ENCODE measurements around the gene TTLL13.
"Not testable (repeated sequence)": the region's sequence is repeated elsewhere in the genome, so short reads cannot be mapped to it uniquely, and the experiment has no call there.

The TTLL13 gene

DNA sequence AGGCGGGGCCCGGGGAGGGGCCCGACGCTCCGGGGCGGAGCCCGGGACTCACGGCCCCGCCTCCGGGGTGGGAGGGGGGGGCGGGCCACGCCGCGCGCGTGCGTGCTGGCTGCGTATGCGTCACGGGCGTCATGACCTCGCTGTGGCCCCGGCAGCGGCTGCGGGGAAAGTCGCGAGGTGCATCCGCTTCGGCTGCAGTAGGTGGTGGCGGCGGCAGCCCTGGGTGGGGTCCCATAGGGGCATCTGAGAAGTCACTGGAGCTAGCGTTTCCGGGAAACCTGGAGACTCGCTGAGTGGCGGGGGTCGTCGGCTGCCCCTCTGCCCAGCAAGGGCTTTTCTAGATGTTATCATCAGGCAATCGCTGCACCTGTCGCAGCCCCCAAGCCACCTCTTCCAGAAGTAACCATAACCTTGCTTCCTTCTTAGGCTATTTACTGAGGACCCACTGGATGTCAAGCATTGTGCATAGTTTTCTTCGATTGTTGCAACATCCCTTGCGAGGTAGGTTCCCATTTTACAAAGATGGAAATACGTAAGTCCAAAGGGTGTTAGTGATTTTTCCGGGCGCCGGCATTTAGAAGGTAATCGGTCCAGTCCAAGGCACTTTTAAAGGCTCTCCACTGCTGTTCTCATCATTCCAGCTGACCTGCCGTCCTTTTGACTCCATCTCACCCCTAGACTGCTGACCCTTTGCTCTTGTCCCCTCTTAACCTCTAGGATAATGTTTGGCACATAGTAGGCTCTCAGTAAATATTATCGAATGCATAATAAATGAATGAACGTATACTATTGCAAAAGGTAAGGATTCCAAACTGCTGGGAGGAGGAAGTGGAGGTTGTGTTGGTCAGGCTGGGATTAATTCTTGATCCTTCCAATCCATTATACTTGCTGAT lies 15.0 kb upstream of the TTLL13 start, which contains the start of gene GDPGP1:
GDPGP1 (plus strand) TSS at position 114 of the 893 bp plus-strand sequence. CDS start 6,700 bp downstream, outside the sequence.
- peak in 2 of 3 experiments; percentile 61 to 94 for DNase-seq

DNA sequence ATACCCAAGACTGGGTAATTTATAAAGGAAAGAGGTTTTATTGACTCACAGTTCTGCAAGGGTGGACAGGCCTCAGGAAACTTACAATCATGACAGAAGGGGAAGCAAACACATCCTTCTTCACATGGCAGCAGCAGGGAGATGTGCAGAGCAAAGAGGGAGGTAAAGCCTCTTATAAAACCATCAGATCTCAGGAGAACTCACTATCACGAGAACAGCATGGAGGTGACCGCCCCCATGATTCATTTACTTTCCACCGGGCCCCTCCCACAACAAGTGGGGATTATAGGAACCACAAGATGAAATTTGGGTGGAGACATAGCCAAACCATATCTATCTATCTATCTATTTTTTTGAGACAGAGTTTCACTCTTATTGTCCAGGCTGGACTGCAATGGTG lies 10.0 kb upstream of the TTLL13 start:
- DNase-seq, result no peak

DNA sequence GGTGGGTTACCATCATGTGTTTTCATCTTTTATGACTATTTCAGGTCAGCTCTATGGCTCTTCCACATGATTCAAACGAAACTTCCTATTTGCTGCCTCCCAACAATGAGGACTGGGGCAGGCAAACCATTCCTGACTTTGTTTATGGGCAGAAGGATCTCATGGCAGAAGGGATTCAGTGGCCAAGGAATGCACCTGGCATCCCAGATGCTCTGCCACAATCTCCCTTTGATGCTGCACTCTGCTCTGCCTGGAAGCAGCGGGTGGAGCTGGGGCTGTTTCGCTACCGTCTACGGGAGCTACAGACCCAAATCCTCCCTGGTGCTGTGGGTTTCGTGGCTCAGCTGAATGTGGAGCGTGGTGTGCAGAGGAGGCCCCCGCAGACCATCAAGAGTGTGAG lies 8.5 kb upstream of the TTLL13 start:
- no peak for DNase-seq

DNA sequence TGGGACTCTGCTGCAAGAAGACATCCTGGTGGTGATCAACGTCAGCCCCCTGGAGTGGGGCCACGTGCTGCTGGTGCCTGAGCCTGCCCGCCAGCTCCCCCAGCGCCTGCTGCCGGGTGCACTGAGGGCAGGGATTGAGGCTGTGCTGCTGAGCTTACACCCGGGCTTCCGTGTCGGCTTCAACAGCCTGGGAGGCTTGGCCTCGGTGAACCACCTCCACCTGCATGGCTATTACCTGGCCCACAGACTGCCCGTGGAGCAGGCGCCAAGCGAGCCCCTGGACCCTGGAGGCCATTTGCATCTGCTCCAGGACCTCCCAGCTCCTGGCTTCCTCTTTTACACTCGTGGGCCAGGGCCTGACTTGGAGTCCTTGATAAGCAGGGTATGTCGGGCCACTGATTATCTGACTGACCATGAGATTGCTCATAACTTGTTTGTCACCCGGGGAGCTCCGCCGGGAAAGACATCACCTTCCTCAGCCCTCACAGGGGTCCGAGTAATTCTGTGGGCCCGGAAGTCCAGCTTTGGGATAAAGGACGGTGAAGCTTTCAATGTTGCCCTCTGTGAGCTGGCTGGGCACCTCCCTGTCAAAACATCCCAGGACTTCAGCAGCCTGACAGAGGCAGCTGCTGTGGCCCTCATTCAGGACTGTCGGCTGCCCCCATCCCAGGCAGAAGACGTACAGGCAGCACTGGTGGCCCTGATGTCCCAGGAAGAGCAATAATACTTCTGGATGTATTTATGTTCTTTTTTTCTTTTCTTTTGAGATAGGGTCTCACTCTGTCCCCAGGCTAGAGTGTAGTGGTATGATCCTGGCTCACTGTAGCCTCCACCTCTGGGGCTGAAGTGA lies 7.8 kb upstream of the TTLL13 start:
- DNase-seq, result no peak

DNA sequence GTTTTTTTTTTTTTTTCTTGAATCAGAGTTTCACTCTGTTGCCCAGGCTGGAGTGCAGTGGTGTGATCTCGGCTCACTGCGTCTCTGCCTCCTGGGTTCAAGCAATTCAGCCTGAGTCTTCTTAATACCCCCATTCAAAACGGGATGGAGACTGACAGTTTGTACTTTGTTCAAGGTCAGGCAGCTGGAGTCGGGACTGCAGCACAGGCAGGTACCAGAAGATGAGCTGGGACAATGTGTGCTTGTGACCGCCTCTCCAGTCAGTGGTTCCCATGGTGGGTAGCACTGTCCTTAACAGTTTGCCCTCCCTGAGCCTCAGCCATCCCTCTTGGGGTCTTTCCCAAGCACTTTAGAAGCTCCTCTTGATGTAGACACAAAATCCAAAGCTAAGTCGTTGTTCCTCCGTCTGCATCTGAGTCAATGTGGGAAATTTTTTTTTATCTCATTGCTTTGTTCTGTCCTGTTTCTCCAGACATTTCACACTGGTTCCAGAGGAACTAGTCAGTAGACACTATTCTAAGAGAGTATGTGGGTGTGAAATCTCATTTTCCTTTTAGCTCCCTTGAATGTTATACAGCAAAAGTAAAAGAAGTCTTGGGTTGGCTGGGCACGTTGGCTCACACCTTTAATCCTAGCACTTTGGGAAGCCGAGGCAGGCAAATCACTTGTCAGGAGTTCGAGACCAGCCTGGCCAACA lies 5.3 kb upstream of the TTLL13 start:
- DNase-seq, result no peak

DNA sequence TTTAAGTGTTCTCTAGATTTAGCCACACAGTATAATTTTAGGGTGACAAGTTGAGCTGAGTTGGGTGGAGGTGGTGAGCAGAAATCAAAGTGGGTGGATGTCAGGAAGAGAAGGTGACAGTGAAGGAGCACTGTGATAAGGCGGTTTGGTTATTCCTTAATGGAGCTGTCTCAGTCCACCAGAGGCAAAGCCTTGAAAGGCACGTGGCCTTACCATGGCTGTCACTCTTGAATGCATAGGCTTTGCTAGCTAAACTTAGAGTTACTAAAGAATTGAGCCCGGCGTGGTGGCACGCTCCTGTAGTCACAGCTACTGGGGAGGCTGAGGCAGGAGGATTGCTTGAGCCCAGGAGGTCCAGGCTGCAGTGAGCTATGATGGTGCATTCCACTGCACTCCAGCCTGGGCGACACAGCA lies 560 bp upstream of the TTLL13 start:
- no peak for DNase-seq

DNA sequence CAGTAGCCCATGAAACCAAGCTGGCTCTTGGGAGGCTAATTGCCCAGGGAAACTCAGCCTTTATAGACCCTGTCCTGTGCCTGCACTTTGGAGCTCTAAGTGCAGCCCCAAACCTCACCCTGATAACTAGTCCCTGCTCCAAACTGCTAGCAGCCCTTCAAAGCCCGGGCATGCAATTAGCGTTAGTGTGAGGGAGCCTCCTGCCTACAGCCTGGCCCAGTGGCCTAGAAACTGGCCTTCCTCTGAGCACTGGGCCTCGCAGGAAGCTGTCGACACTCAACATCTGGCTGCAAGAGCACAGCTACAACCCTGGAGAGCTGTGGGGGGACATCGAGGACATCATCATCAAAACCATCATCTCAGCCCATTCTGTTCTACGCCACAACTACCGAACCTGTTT lies 8.4 kb downstream of the TTLL13 start:
- DNase-seq, result no peak

DNA sequence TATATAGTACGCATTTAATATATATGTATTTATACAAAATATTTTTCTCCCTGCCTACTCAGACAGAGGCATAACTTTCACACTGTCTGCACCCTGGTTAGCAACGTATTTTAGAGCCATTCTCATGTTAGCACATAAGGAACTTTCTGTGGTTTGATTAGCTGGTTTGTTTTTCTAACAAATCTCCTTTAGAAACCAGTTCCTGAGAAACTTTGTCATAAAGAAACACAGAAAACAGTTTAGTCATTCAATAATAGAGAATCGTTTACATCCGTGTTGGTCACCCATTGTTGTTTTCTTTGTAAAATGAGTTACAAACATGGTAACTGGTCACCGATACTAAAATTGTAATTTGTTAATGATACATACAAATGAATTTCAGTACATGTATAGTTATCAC lies 10.2 kb downstream of the TTLL13 start:
- no peak for DNase-seq

DNA sequence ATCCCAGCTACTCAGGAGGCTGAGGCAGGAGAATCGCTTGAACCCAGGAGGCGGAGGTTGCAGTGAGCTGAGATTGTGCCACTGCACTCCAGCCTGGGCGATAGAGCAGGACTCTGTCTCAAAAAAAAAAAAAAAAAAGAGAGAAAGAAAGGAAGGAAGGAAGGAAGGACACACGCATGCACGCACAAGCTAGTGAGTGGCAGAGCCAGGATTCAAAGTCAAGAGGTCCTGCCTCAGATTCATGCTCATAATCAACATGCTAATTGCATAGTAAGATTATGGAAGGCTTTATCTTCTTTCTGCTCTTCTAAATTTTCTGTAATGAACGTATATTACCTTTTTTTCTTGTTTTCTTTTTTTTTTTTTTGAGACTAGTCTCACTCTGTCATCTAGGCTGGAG lies 11.4 kb downstream of the TTLL13 start:
- DNase-seq, result not testable (repeated sequence)

DNA sequence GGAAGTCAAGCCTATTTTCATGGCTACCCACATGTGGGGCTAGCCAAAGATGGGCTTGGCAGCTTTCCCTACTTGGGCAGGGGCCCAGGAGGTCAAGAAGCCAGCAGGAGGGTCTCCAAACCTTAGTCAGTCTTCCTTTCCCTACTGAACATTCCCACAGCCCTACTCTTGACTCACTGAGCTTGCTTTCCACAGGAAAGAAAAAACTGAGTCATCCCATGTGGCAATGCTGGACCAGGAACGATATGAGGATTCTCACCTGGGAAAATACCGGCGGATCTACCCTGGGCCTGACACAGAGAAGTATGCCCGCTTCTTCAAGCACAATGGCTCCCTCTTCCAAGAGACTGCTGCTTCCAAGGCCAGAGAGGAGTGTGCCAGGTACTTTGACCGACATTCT lies 12.5 kb downstream of the TTLL13 start:
- no peak for DNase-seq

DNA sequence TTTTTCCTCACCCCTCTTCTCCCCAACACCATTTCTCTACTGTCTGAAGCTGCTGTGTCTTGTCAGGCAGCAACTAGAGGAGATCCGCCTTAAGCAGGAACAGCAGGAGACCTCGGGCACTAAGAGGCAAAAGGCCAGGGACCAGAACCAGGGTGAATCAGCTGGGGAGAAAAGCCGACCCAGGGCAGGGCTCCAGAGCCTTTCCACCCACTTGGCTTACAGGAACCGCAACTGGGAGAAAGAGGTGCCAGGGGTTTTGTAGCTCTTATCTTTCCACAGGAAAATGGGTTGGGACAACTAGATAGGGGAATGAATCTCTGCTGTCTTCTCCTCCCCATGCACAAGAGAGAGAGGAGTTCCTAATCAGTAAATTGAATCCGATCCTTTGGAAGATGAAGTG lies 13.1 kb downstream of the TTLL13 start:
- DNase-seq, result no peak

DNA sequence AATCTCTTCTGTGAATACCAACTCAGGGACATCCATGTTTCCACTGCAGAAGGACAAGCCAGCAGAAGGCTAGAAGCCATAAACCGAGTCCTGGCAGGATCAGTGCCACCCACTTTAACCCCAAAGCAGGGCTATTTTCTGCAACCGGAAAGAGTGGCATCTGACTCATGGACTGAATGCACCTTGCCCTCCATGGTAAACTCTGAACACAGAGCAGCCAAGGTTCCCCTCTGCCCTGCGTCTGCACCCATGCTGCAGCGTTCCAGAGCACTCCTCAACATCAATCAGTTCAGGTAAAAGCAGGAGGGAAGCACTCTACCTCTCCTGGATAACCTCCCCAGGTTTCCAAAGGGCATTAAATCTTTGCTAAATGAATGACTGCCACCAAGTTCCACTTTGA lies 15.3 kb downstream of the TTLL13 start:
- DNase-seq, result no peak

DNA sequence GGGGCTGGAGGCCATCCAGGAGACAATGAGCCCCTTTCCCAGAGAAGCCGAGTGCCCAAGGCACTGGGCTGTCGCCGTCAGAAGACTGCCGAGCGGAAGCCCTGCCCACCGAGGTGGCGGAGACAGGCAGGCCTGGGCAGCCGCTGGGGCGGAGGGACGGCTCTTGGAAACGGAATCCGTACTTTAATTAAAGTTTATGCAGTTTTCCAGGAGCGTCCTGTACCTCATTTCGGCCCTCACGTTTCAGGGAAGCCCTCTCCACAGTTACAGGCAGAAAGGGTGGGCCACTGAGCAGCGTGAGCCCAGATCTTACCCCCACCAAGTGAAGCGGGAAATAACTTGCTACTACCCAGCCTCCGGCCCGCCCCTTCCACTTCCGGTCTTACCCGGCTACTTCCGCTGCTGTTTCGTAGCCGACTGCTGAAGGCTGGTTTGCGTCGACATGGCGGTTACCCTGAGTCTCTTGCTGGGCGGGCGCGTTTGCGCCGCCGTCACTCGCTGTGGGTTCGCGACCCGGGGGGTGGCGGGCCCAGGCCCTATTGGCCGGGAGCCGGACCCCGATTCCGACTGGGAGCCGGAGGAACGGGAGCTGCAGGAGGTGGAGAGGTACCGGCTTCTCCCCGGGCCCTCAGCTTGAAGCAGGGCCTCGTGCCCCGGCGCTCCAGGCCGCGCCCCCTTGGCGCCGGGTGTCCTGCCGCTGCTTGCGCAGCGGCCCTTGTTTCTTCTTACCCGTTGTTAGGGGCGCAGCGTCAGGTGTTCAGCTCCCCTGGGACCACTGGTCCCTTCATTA lies 16.1 kb downstream of the TTLL13 start, which contains the start of gene NGRN:
NGRN (plus strand) TSS at position 402 of the 790 bp plus-strand sequence; CDS start at position 443, 41 bp downstream.
- peak; percentile 87 to 98 (median 97) for DNase-seq

DNA sequence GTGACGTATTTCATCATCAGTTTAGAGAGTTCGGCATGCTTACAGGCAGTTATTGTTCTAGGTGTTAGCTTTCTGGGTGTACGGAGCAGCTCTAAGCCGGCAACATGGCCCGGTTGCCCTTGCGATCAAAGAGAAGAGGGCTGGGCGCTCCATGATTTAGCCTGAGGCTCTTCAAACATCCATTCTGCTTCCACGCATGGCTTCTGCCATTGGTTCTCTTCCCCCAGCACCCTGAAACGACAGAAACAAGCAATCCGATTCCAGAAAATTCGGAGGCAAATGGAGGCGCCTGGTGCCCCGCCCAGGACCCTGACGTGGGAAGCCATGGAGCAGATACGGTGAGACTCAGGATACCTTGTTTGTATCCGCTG lies 16.7 kb downstream of the TTLL13 start:
- DNase-seq, result peak; percentile 47 to 94 (median 89)

DNA sequence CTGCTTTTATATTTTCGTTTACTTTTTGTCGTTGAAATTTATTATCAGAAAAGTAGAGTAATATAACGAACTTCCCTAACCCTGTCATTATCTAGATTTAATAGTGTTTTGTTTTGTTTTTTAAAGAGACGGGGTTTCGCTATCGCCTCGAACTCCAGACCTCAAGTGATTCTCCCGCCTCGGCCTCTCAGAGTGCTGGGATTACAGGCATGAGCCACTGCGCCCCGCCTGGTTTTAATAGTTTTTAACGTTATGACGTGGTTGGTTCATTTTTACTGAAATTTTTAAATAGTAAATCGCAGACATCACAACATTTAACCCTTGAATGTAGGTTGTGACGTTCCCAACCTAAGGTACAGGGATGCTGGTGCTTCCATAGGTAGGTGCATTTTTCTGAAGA lies 17.1 kb downstream of the TTLL13 start:
- DNase-seq, result peak; percentile 31 to 74 (median 31)

DNA sequence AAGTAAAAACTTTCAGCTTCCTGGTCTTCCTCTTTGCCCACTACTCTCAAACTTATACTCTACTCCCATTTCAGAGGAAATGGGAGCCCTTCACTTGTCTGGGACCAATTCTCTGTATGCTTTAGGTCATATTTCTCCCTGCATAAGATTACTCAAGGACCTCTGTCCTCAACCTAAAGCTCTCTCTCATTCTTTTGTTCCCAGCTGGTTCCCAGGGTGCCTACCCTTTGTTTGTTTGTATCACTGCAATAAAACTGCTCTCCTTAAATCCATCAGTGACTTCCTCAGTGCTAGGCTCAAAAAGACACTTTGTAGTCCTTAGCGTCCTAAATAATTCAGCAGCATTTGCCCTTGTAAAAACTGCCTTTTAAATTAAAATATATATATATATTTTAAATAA lies 19.1 kb downstream of the TTLL13 start:
- peak in 2 of 3 experiments; percentile 49 to 57 for DNase-seq

DNA sequence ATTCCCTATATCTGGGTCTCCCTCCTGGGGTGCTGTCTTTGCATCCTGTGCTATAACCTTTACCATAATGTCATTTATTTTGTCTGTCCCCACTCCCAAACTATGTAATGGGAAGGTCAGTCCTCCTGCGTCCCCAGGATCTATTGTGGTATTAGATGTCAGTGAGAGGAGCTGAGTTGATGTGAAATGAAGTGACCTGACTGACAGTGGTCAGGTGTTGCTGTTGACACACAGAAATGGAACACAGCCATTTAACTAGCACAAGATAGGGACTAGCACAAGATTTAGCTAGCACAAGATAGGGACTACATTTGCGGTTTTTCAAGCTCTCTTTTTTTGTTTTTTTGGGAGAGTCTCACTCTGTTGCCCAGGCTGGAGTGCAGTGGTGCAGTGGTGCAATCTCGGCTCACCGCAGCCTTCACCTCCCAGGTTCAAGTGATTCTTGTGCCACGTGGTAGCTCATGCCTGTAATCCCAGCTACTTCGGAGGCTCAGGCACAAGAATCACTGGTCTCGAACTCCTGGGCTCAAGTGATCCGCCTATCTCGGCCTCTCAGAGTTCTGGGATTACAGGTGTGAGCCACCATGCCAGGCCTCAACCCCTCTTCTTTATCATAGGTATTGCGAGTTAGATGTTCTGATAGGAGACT lies 21.3 kb downstream of the TTLL13 start:
- no peak for DNase-seq

DNA sequence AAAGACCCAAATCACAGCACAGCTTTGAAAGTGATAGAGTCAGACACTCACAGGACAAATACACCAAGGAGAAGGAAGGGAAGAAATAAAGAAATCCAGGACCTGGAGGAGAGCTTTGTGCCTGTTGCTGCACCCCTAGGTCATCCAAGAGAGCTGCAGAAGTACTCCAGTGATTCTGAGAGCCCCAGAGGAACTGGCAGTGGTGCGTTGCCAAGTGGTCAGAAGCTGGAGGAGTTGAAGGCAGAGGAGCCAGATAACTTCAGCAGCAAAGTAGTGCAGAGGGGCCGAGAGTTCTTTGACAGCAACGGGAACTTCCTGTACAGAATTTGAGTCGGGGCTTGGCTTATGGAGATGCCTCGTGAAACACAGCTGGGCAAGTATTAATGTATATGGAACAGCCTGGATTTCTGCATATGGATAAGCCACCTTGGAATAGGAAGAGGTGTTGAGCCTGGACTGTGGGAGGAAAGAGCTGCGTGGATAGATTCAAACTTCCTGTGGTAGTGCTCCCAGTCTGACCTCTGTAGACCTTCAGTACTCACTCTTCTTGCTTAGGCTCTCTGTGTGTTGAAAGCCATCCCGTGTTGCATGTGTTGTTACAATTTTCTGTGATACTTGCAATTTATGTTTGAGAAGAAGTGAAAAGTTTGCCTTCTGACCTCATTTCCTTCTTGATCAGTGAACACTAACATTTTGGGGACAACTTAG lies 22.3 kb downstream of the TTLL13 start:
- DNase-seq, result no peak

DNA sequence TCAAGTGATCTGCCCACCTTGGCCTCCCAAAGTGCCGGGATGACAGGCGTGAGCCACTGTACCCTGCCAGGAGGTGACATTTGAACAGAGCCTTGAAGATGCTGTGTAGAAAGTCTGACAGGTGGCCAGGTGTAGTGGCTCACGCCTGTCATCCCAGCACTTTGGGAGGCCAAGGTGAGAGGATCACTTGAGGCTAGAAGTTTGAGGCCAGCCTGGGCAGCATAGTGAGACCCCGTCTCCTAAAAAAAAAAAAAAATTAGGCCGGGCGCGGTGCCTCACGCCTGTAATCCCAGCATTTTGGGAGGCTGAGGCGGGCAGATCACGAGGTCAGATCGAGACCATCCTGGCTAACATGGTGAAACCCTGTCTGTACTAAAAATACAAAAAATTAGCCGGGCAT lies 29.1 kb downstream of the TTLL13 start:
- DNase-seq, result not testable (repeated sequence)

DNA sequence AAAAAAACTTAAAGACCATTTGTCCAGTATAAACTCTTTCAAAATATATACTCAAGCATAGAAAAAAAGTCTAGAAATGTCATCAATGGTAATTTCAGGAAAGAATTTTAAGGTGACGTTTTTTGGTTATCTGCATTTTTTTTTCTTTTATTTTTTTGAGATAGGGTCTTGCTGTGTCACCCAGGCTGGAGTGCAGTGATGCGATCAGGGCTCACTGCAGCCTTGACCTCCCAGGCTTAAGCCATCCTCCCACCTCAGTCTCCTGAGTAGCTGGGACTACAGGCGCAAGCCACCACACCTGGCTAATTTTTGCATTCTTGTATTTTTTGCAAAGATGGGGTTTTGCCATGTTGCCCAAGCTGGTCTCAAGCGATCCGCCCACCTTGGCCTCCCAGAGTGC lies 31.4 kb downstream of the TTLL13 start:
- DNase-seq, result not testable (repeated sequence)

DNA sequence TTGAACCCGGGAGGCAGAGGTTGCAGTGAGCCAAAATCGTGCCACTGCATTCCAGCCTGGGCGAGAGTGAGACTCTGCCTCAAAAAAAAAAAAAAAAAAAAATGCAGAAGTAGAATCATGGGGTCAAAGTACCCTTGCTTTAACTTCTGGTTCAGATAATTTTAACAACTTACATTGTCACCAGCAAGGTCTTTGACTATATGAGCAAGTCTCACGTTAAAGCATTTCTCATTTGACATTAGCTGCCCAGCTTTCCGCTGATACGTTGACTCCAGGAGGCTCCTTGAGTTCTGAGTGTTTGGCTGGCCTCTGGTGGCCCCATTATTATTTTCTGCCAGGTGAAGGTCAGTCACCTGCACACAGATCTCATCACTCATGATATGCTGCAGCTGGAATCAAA lies 32.3 kb downstream of the TTLL13 start:
- peak in 1 of 3 experiments; percentile 65 for DNase-seq

Measured in NCI-H1417 (cell line).